Stimulated activated naive CD8-positive, alpha-beta T cell treated with anti-CD3 and anti-CD28 coated beads, Interleukin-15, amount 100 ng/mL, for 72 hours (primary cell): ENCODE data around the gene AIFM2.
A peak's percentile ranks its signal among the peaks of the same experiment; 100 is the strongest.
"Not testable (repeated sequence)": the region's sequence is repeated elsewhere in the genome, so short reads cannot be mapped to it uniquely, and the experiment has no call there.

ENCODE experiments used
- ATAC-seq: fragments of 150-1000 bp; cut with Tn5 transposase; 2 replicates; pipeline ENCODE4 v1.10.0; 2021; ENCODE audit warnings: mild to moderate bottlenecking, moderate library complexity
- DNase-seq, 2 donors: peaks; one replicate each; pipeline ENCODE4 v3.0.0; 2021 to 2022
- H3K27ac Mint-ChIP-seq, 2 donors: one replicate each; pipeline ENCODE4 v1.8.0; 2022; ENCODE audit warnings: mild to moderate bottlenecking in 2 of 2, mixed read lengths in 2 of 2, moderate library complexity in 2 of 2
- H3K27me3 Mint-ChIP-seq: one replicate; pipeline ENCODE4 v1.8.0; 2022; ENCODE audit warnings: mixed read lengths
- H3K4me1 Mint-ChIP-seq: one replicate; pipeline ENCODE4 v1.8.0; 2022; ENCODE audit warnings: mild to moderate bottlenecking, mixed read lengths
- H3K4me3 Mint-ChIP-seq, 2 donors: one replicate each; pipeline ENCODE4 v1.8.0; 2022; ENCODE audit warnings: mild to moderate bottlenecking in 2 of 2, mixed read lengths in 2 of 2, moderate library complexity in 1 of 2
- H3K9me3 Mint-ChIP-seq, 2 donors: one replicate each; pipeline ENCODE4 v1.8.0; 2022; ENCODE audit warnings: mixed read lengths in 2 of 2

The AIFM2 gene

GRCh38 chr10:70132098-70133029 lies at the start of gene AIFM2:
TSS of gene AIFM2 (minus strand) at chr10:70132825. CDS start at chr10:70124084, 8,741 bp downstream.
- peak; percentile 87 for ATAC-seq
- Mint-ChIP-seq H3K4me3 (peak within 1 kb of the TSS; percentile 94 to 95), H3K27me3 (no peaks in the 10 kb centered on the region), H3K9me3 (no peaks in the 10 kb centered on the region), H3K27ac (peak within 1 kb of the TSS; percentile 99), H3K4me1 (peaks cover 30% of the 10 kb centered on the region)
- peak; percentile 54 to 61 for DNase-seq

GRCh38 chr10:70179209-70179608 lies 46.6 kb upstream of the AIFM2 start:
- not testable (repeated sequence) for H3K4me3 Mint-ChIP-seq, DNase-seq, H3K27ac Mint-ChIP-seq, H3K9me3 Mint-ChIP-seq, ATAC-seq, H3K27me3 Mint-ChIP-seq
- H3K4me1 Mint-ChIP-seq: peaks cover 11% of the 10 kb centered on the region

- Mint-ChIP-seq H3K27me3 (no peaks in the 10 kb centered on the region), H3K27ac (no peak overlapping the region), H3K9me3 (peaks cover 0 to 6% of the 10 kb centered on the region in 2 donors), H3K4me3 (no peak overlapping the region), H3K4me1 (peaks cover 19% of the 10 kb centered on the region)
- DNase-seq (no peak), ATAC-seq (no peak)
Observed at GRCh38 chr10:70178139-70178725, 45.6 kb upstream of the AIFM2 start.

- Mint-ChIP-seq H3K27me3 (no peaks in the 10 kb centered on the region), H3K9me3 (peaks cover 0 to 6% of the 10 kb centered on the region in 2 donors), H3K4me1 (peaks cover 34% of the 10 kb centered on the region), H3K4me3 (no peak overlapping the region), H3K27ac (no peak overlapping the region)
- ATAC-seq: no peak
- no peak for DNase-seq
Observed at GRCh38 chr10:70176441-70176840, 43.8 kb upstream of the AIFM2 start.

GRCh38 chr10:70175516-70175915 lies 42.9 kb upstream of the AIFM2 start:
- Mint-ChIP-seq H3K27ac (no peak overlapping the region), H3K9me3 (peaks cover 0 to 6% of the 10 kb centered on the region in 2 donors), H3K4me1 (peaks cover 41% of the 10 kb centered on the region), H3K4me3 (no peak overlapping the region), H3K27me3 (no peaks in the 10 kb centered on the region)
- ATAC-seq: no peak
- no peak for DNase-seq

GRCh38 chr10:70174058-70174741 lies 41.6 kb upstream of the AIFM2 start:
- DNase-seq: peak; percentile 27 to 48
- peak; percentile 50 for ATAC-seq

GRCh38 chr10:70169649-70170364 lies 37.2 kb upstream of the AIFM2 start:
- H3K4me3 Mint-ChIP-seq: peak overlapping the region; percentile 90 to 95
- ATAC-seq (peak; percentile 26), DNase-seq (no peak)
- H3K27me3 Mint-ChIP-seq: no peaks in the 10 kb centered on the region
- H3K4me1 Mint-ChIP-seq: peaks cover 82% of the 10 kb centered on the region
- peak overlapping the region; percentile 97 to 98 for H3K27ac Mint-ChIP-seq
- H3K9me3 Mint-ChIP-seq: no peaks in the 10 kb centered on the region

More at GRCh38 chr10:70174058-70174741, 41.6 kb upstream of the AIFM2 start:
- H3K4me1 Mint-ChIP-seq: peaks cover 43% of the 10 kb centered on the region
- peak overlapping the region; percentile 36 to 47 for H3K4me3 Mint-ChIP-seq
- H3K9me3 Mint-ChIP-seq: no peaks in the 10 kb centered on the region
- H3K27me3 Mint-ChIP-seq: no peaks in the 10 kb centered on the region
- peak overlapping the region; percentile 72 to 74 for H3K27ac Mint-ChIP-seq

GRCh38 chr10:70169011-70169410 lies 36.4 kb upstream of the AIFM2 start:
- Mint-ChIP-seq H3K4me3 (peak overlapping the region; percentile 90 to 95), H3K27ac (peak overlapping the region; percentile 97 to 98), H3K27me3 (no peaks in the 10 kb centered on the region), H3K4me1 (peaks cover 82% of the 10 kb centered on the region), H3K9me3 (no peaks in the 10 kb centered on the region)
- no peak for ATAC-seq
- no peak for DNase-seq

- Mint-ChIP-seq H3K4me1 (peaks cover 86% of the 10 kb centered on the region), H3K4me3 (peak overlapping the region; percentile 71 to 75), H3K9me3 (no peaks in the 10 kb centered on the region), H3K27ac (peak overlapping the region in 1 of 2 donors; percentile 83), H3K27me3 (no peaks in the 10 kb centered on the region)
- DNase-seq (peak in 1 of 2 donors; percentile 29), ATAC-seq (no peak)
Observed at GRCh38 chr10:70167246-70167645, 34.6 kb upstream of the AIFM2 start.

GRCh38 chr10:70166394-70166793 lies 33.8 kb upstream of the AIFM2 start:
- H3K4me3 Mint-ChIP-seq: peak overlapping the region; percentile 4 to 46
- DNase-seq (no peak), ATAC-seq (no peak)
- no peak overlapping the region for H3K27ac Mint-ChIP-seq
- peaks cover 87% of the 10 kb centered on the region for H3K4me1 Mint-ChIP-seq
- no peaks in the 10 kb centered on the region for H3K9me3 Mint-ChIP-seq
- no peaks in the 10 kb centered on the region for H3K27me3 Mint-ChIP-seq

- no peak for DNase-seq
- no peaks in the 10 kb centered on the region for H3K27me3 Mint-ChIP-seq
- no peak for ATAC-seq
- H3K4me1 Mint-ChIP-seq: peaks cover 95% of the 10 kb centered on the region
- no peak overlapping the region for H3K27ac Mint-ChIP-seq
- peak overlapping the region; percentile 78 to 97 for H3K4me3 Mint-ChIP-seq
- H3K9me3 Mint-ChIP-seq: no peaks in the 10 kb centered on the region
Observed at GRCh38 chr10:70164163-70164562, 31.5 kb upstream of the AIFM2 start.

GRCh38 chr10:70163448-70163847 lies 30.8 kb upstream of the AIFM2 start:
- no peak for ATAC-seq

GRCh38 chr10:70162892-70163201 lies 30.2 kb upstream of the AIFM2 start:
- peak overlapping the region; percentile 78 to 97 for H3K4me3 Mint-ChIP-seq
- peak; percentile 55 to 82 for DNase-seq
- peak; percentile 95 for ATAC-seq
- H3K27ac Mint-ChIP-seq: peak overlapping the region; percentile 90 to 99
- H3K4me1 Mint-ChIP-seq: peaks cover 82% of the 10 kb centered on the region
- H3K9me3 Mint-ChIP-seq: no peaks in the 10 kb centered on the region
- H3K27me3 Mint-ChIP-seq: no peaks in the 10 kb centered on the region

More at GRCh38 chr10:70163448-70163847, 30.8 kb upstream of the AIFM2 start:
- Mint-ChIP-seq H3K4me1 (peaks cover 88% of the 10 kb centered on the region), H3K27ac (peak overlapping the region; percentile 60 to 92), H3K4me3 (peak overlapping the region; percentile 78 to 97), H3K27me3 (no peaks in the 10 kb centered on the region), H3K9me3 (no peaks in the 10 kb centered on the region)
- no peak for DNase-seq

GRCh38 chr10:70162151-70162891 lies 29.7 kb upstream of the AIFM2 start:
- peak; percentile 85 for ATAC-seq
- Mint-ChIP-seq H3K4me3 (peak overlapping the region; percentile 78 to 97), H3K27ac (peak overlapping the region; percentile 90 to 99), H3K4me1 (peaks cover 77% of the 10 kb centered on the region), H3K27me3 (no peaks in the 10 kb centered on the region), H3K9me3 (no peaks in the 10 kb centered on the region)
- DNase-seq: no peak
